Daoy (cell line): ENCODE measurements around the gene OR11L1. TPM values are rescaled to one million over a fixed set of nuclear protein-coding genes. Genes with fewer than 3 reads are reported as not detected.

ENCODE experiments used
- DNase-seq: peaks from one replicate; pipeline ENCODE4 v3.0.0-alpha.2; 2015; ENCODE audit warnings: low read depth
- total RNA-seq: library from RNA; depleted of rRNA; stranded (reverse); fragments of >200 nt; shearing (Covaris generic); gene quantifications from 2 replicates; pipeline ENCODE4 v1.2.3, GENCODE V29; 2014; rRNA removed

Gene OR11L1
- total RNA-seq, 1 experiment from 2014 or later = 0.11 TPM

DNA sequence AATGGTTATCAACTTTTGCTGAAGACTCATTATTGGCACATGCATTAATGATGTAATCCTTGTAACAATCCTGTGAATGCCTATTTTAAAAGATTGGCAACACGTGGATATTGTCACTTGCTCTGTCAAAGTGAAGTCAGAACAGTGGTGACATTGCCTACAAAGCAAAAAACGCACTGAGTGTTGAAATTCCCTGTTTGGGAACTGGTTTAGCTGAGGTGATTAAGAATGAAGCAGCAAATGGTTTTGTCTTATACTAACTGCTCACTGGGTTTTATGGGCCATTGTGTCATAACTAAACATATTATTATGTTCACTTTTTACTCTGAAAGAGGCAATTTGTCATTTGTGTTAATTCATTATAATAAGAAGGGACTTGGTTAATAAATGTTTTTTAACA is 29.1 kb downstream of the OR11L1 start:
- no peak for DNase-seq

DNA sequence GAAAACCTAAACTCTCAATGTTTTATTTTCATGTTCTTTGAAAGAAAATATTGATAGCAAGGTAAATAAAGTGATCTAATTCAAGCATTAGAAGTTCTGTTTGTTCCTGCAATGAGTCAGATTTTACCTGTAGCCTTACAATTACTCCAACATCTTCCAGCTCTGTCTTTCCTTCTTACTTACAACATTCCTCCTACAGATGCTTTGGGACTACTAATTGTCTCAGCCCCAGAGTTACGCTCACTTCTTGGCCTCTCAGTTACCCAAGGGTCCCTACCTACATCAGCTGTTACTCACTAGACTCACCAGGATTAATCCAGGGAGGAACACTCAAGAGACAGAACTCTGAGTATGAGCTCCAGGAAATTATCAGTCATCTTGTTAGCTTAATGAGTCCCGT is 44.2 kb downstream of the OR11L1 start:
- no peak for DNase-seq

Other genes with a start within 250 kb of the OR11L1 start
- not detected in 2 replicates for gene OR2G3, start 236.3 kb downstream of the OR11L1 start, total RNA-seq
- not detected in 2 replicates for gene OR13G1, start 162.2 kb downstream of the OR11L1 start, total RNA-seq
- gene OR6F1, start 125.2 kb downstream of the OR11L1 start, total RNA-seq = 0.34 TPM in 1 of 2 replicates, not detected in the other
- gene OR14K1, start 103.3 kb downstream of the OR11L1 start, total RNA-seq = not detected in 2 replicates
- gene OR14A2, start 93.8 kb downstream of the OR11L1 start, total RNA-seq = 1.9 TPM in 1 of 2 replicates, not detected in the other
- gene OR1C1, start 81.3 kb downstream of the OR11L1 start, total RNA-seq = not detected in 2 replicates
- gene OR14A16, start 17.8 kb downstream of the OR11L1 start, total RNA-seq = not detected in 2 replicates
- 29.7 and 33.5 TPM in 2 replicates for gene TRIM58, start 15.3 kb upstream of the OR11L1 start, total RNA-seq
- gene OR2W3, start 53.7 kb upstream of the OR11L1 start, total RNA-seq = 3.8 and 6.7 TPM in 2 replicates
- gene OR2T8, start 78.4 kb upstream of the OR11L1 start, total RNA-seq = 0.23 and 1.3 TPM in 2 replicates
- not detected in 2 replicates for gene OR2AJ1, start 83.0 kb upstream of the OR11L1 start, total RNA-seq
- gene OR2L8, start 107.0 kb upstream of the OR11L1 start, total RNA-seq = not detected in 2 replicates
- not detected in 2 replicates for gene OR2AK2, start 123.3 kb upstream of the OR11L1 start, total RNA-seq
- not detected in 2 replicates for gene OR2L5, start 171.8 kb upstream of the OR11L1 start, total RNA-seq
- 0.06 TPM in 1 of 2 replicates, not detected in the other for gene OR2L2, start 188.2 kb upstream of the OR11L1 start, total RNA-seq
- gene OR2L3, start 204.9 kb upstream of the OR11L1 start, total RNA-seq = not detected in 2 replicates